ENCODE measurements around the gene SPTLC2. TPM values are rescaled to one million over a fixed set of nuclear protein-coding genes. Genes with fewer than 3 reads are reported as not detected.

The SPTLC2 gene
- total and polyA plus RNA-seq, 2 experiments from 2014 or later, result 33.6 to 34.2 TPM

DNA sequence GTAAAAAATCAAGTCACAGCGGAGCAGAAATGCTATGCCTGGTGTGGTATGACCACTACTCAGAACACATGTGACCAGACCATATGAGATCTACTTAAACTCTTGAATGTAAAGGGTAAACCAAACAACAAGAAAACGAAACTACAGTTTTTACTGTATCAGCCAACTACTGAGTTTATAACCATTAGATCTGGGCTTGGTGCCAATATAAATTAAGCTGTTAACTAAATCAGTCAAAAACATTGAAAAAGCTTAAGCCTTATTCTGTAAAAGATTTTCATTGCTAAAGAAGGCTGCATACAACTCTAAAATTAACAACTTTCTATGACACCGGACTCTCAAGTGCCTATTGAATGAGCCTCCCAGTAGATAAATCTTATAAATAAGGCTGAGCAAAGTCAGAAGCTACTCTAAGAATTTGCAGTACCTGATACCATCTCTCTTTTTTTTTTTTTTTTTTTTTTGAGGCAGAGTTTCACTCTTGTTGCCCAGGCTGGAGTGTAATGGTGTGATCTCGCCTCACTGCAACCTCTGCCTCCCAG lies 35.4 kb downstream of the SPTLC2 start:
- Histone ChIP-seq H4K20me1 (ENCODE audit: insufficient read depth, poor library complexity, severe bottlenecking) (no peaks in the 10 kb centered on the region), H3K4me1 (ENCODE audit: insufficient read depth) (no peaks in the 10 kb centered on the region), H3K9me2 (replicated peaks; ENCODE audit: insufficient read depth) (no peaks in the 10 kb centered on the region), H3K36me3 (replicated peaks; ENCODE audit: insufficient read depth, low read depth) (no peaks in the 10 kb centered on the region), H3K4me2 (peak overlapping the region; percentile 42), H3K27me3 (no peaks in the 10 kb centered on the region), H3K9me3 (ENCODE audit: low read depth) (no peaks in the 10 kb centered on the region), H2AFZ (no peak overlapping the region), H3K79me2 (peaks cover 66% of the 10 kb centered on the region), H3K4me3 (no peak overlapping the region), H3K27ac (peak overlapping the region; percentile 4)
- DNase-seq (ENCODE audit: low spot score), result peak; percentile 21
- WGBS (ENCODE audit: low lambda C conversion rate, missing lambda C conversion rate), result 48% methylated on average over 4 of the region's 4 CpGs
- TF ChIP-seq EZH2phosphoT487 (IDR thresholded peaks at IDR 0.05; ENCODE audit: low read depth, severe bottlenecking, unreplicated experiment) (no peak), EZH2 (IDR thresholded peaks at IDR 0.05; ENCODE audit: borderline replicate concordance) (no peak)
- TF ChIP-seq, protein P1, sequence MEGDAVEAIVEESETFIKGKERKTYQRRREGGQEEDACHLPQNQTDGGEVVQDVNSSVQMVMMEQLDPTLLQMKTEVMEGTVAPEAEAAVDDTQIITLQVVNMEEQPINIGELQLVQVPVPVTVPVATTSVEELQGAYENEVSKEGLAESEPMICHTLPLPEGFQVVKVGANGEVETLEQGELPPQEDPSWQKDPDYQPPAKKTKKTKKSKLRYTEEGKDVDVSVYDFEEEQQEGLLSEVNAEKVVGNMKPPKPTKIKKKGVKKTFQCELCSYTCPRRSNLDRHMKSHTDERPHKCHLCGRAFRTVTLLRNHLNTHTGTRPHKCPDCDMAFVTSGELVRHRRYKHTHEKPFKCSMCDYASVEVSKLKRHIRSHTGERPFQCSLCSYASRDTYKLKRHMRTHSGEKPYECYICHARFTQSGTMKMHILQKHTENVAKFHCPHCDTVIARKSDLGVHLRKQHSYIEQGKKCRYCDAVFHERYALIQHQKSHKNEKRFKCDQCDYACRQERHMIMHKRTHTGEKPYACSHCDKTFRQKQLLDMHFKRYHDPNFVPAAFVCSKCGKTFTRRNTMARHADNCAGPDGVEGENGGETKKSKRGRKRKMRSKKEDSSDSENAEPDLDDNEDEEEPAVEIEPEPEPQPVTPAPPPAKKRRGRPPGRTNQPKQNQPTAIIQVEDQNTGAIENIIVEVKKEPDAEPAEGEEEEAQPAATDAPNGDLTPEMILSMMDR (IDR thresholded peaks at IDR 0.05; ENCODE audit: poor library complexity), result no peak

DNA sequence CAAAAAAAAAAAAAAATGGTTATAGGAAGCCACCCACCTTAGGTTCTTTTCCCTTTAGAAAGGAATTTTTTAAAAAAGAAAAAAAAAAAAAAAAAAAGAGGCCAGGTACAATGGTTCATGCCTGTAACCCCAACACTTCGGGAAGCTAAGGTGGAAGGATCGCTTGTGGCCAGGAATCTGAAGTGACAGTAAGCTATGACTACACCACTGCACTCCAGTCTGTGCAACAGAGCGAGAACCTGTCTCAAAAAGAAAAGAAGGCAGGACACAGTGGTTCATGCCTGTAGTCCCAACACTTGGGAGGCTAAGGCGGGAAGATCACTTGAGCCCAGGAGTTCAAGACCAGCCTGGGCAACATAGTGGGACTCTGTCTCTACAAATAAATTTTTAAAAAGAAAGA lies 36.0 kb downstream of the SPTLC2 start:
- H4K20me1 ChIP-seq (ENCODE audit: insufficient read depth, poor library complexity, severe bottlenecking), result no peaks in the 10 kb centered on the region
- H3K9me3 ChIP-seq (ENCODE audit: low read depth), result no peaks in the 10 kb centered on the region
- peak overlapping the region; percentile 4 for H3K27ac ChIP-seq
- no peaks in the 10 kb centered on the region for H3K36me3 ChIP-seq (replicated peaks; ENCODE audit: insufficient read depth, low read depth)
- H3K4me2 ChIP-seq, result peak overlapping the region; percentile 42
- WGBS (ENCODE audit: low lambda C conversion rate, missing lambda C conversion rate), result 100% methylated on average over 4 of the region's 4 CpGs
- no peak for TF ChIP-seq EZH2phosphoT487 (IDR thresholded peaks at IDR 0.05; ENCODE audit: low read depth, severe bottlenecking, unreplicated experiment)
- no peak for TF ChIP-seq EZH2 (IDR thresholded peaks at IDR 0.05; ENCODE audit: borderline replicate concordance)
- TF ChIP-seq, protein P1 (IDR thresholded peaks at IDR 0.05; ENCODE audit: poor library complexity), result no peak
- no peak for DNase-seq (ENCODE audit: low spot score)
- H3K4me3 ChIP-seq, result no peak overlapping the region
- no peaks in the 10 kb centered on the region for H3K27me3 ChIP-seq
- H3K4me1 ChIP-seq (ENCODE audit: insufficient read depth), result no peaks in the 10 kb centered on the region
- no peak overlapping the region for H2AFZ ChIP-seq
- no peaks in the 10 kb centered on the region for H3K9me2 ChIP-seq (replicated peaks; ENCODE audit: insufficient read depth)
- H3K79me2 ChIP-seq, result peaks cover 61% of the 10 kb centered on the region

DNA sequence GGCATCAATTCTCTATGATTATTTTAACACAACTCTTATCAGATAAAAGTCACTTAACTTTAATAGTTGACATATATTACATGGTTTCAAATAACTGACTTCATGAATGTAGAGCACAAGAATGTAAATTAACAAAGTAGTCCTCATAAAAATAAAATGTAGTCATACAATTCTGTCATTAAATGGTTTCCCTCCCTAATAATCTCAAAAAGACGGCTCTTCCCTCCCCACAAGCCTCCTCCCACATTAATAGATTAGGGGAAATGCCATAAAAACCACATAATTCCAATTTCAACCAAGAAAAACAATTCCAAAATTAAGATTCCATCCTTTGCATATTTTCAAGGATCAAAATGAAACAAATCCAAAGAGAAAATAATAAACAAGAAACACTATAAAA lies 36.7 kb downstream of the SPTLC2 start:
- H3K4me3 ChIP-seq, result no peak overlapping the region
- H3K9me3 ChIP-seq (ENCODE audit: low read depth), result no peaks in the 10 kb centered on the region
- H4K20me1 ChIP-seq (ENCODE audit: insufficient read depth, poor library complexity, severe bottlenecking), result no peaks in the 10 kb centered on the region
- H3K27me3 ChIP-seq, result no peaks in the 10 kb centered on the region
- H3K79me2 ChIP-seq, result peaks cover 54% of the 10 kb centered on the region
- TF ChIP-seq, protein P1 (IDR thresholded peaks at IDR 0.05; ENCODE audit: poor library complexity), result no peak
- no peak for TF ChIP-seq EZH2phosphoT487 (IDR thresholded peaks at IDR 0.05; ENCODE audit: low read depth, severe bottlenecking, unreplicated experiment)
- TF ChIP-seq EZH2 (IDR thresholded peaks at IDR 0.05; ENCODE audit: borderline replicate concordance), result no peak
- 69% methylated on average over 1 of the region's 1 CpG for WGBS (ENCODE audit: low lambda C conversion rate, missing lambda C conversion rate)
- no peaks in the 10 kb centered on the region for H3K36me3 ChIP-seq (replicated peaks; ENCODE audit: insufficient read depth, low read depth)
- H3K27ac ChIP-seq, result no peak overlapping the region
- H2AFZ ChIP-seq, result no peak overlapping the region
- H3K9me2 ChIP-seq (replicated peaks; ENCODE audit: insufficient read depth), result no peaks in the 10 kb centered on the region
- H3K4me2 ChIP-seq, result no peak overlapping the region
- H3K4me1 ChIP-seq (ENCODE audit: insufficient read depth), result no peaks in the 10 kb centered on the region
- DNase-seq (ENCODE audit: low spot score), result no peak
